ENCODE measurements around the gene CD81. TPM values are rescaled to one million over a fixed set of nuclear protein-coding genes. Genes with fewer than 3 reads are reported as not detected.
"Not testable (repeated sequence)": the region's sequence is repeated elsewhere in the genome, so short reads cannot be mapped to it uniquely, and the experiment has no call there.

Gene CD81
- total RNA-seq, 6 donors from 2014 or later: 398 to 1,053 (median 787) TPM

DNA sequence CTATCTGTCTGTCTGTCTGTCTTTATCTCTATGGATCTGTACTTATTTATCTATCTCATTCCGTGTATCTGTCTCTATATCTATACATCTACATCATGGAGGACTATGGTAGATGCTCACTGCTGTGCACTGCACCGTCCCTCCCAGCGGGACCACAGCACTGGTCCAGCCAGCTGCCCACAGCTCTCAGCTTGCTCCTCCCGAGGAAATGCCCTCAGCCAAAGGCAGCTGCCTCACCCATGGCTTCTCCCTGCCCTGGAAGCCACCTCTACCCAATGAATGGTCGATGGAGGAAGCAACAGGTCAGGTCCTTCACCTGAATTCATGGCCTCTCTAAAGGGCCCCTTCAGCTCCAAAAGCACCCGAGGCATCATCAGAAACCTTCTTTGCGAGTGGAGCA, 14.7 kb upstream of the CD81 start:
- H3K4me1 ChIP-seq: peaks cover 6 to 15% (median 9%) of the 10 kb centered on the region in 4 donors
- WGBS, 2 donors: 83 to 89% methylated on average over 7 of the region's 7 CpGs
- H3K27ac ChIP-seq: no peak overlapping the region
- no peak overlapping the region for H3K4me3 ChIP-seq
- no peak for TF ChIP-seq POLR2A (IDR thresholded peaks at IDR 0.05)
- no peaks in the 10 kb centered on the region for H3K9me3 ChIP-seq
- no peak for ATAC-seq (ENCODE audit: low FRiP score in 2 of 2)
- no peaks in the 10 kb centered on the region for H3K27me3 ChIP-seq
- H3K36me3 ChIP-seq: no peaks in the 10 kb centered on the region
- DNase-seq: no peak

DNA sequence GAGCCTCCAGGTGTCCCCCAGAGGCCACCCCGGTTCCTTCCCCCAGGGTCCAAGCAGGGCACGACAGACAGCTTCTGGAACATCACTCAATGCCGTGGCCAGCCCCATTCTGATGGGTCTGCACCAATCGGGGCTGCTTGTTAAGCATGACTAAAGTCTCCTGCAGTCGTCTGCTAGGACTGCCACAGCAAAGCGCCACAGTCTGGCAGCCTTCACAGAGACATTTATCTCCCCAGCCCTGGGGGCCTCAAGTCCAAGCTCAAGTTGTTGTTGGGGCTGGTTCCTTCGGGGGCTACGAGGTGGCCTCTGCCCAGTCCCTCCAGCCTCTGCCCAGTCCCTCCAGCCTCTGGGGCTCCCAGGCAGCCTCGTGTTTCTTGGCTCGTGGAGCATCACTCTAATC, 14.0 kb upstream of the CD81 start:
- Histone ChIP-seq H3K27me3 (no peaks in the 10 kb centered on the region), H3K36me3 (no peaks in the 10 kb centered on the region), H3K4me1 (peaks cover 6 to 15% (median 9%) of the 10 kb centered on the region in 4 donors), H3K4me3 (no peak overlapping the region), H3K27ac (no peak overlapping the region), H3K9me3 (no peaks in the 10 kb centered on the region)
- ATAC-seq (ENCODE audit: low FRiP score in 2 of 2): no peak
- DNase-seq: no peak
- TF ChIP-seq CTCF (IDR thresholded peaks at IDR 0.05) (no peak), POLR2AphosphoS5 (IDR thresholded peaks at IDR 0.05) (no peak), EP300 (IDR thresholded peaks at IDR 0.05) (no peak), POLR2A (IDR thresholded peaks at IDR 0.05) (no peak)
- WGBS, 2 donors: 76 to 85% methylated on average over 2 to 10 of the region's 10 CpGs

- peaks cover 6 to 15% (median 9%) of the 10 kb centered on the region in 4 donors for H3K4me1 ChIP-seq
- DNase-seq (no peak), ATAC-seq (ENCODE audit: low FRiP score in 2 of 2) (no peak)
- no peak overlapping the region for H3K27ac ChIP-seq
- H3K4me3 ChIP-seq: no peak overlapping the region
- no peaks in the 10 kb centered on the region for H3K9me3 ChIP-seq
- TF ChIP-seq CTCF (IDR thresholded peaks at IDR 0.05) (no peak), EP300 (IDR thresholded peaks at IDR 0.05) (no peak), POLR2AphosphoS5 (IDR thresholded peaks at IDR 0.05) (no peak), POLR2A (IDR thresholded peaks at IDR 0.05) (no peak)
- WGBS, 2 donors: 93% methylated on average over 14 to 15 of the region's 15 CpGs
- no peaks in the 10 kb centered on the region for H3K27me3 ChIP-seq
- no peaks in the 10 kb centered on the region for H3K36me3 ChIP-seq
These were observed 13.3 kb upstream of the CD81 start for GRCh38 chr11:2363577-2364370.

DNA sequence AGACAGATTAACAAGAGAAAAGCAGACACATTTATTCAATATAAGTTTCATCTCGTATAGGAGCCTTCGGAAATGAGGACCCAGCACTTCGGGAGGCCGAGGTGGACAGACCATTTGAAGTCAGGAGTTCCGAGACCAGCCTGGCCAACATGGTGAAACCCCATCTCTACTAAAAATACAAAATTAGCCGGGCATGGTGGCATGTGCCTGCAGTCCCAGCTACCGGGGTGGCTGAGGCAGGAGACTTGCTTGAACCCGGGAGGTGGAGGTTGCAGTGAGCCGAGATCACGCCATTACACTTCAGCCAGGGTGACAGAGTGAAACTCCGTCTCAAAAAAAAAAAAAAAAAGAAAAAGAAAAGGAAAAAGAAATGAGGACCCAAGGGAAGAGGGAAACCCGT, 12.7 kb upstream of the CD81 start:
- H3K9me3 ChIP-seq; H3K36me3 ChIP-seq; DNase-seq; H3K4me3 ChIP-seq; ATAC-seq (ENCODE audit: low FRiP score in 2 of 2); H3K27ac ChIP-seq; H3K27me3 ChIP-seq: not testable (repeated sequence)
- 94% methylated on average over 12 of the region's 12 CpGs for WGBS, 2 donors
- peaks cover 6 to 15% (median 9%) of the 10 kb centered on the region in 4 donors for H3K4me1 ChIP-seq

DNA sequence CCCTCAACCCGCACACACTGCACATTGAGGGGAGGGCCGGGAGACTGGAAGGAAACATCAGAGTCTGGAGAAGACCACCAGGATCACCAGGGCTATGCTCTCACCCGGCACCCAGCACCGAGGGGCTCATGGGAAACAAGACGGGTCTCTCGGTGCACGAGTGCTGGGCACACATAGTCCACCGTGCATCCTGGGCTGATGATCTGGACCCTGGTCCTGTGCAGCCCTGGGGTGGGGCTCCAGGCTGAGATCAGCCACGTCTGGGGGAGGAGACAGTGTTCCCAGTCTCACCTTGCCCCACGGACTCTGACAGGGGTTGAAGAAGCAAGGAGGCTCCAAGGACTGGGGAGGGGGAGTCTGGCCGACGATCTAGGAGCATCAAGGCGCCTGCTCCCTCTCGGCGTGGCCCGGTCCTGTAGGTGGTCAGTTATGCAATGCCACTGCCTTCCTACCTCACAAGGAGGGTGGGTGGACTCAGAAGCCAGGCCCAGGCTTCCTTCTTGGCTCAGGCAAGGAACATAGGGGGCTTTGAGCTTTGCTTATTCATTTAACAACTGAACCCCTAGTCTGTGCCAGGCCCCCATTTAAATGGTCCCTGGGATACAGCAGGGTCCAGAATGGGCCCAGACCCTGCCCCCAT, 11.4 kb upstream of the CD81 start:
- Histone ChIP-seq H3K9me3 (no peaks in the 10 kb centered on the region), H3K4me3 (no peak overlapping the region), H3K27ac (no peak overlapping the region), H3K36me3 (no peaks in the 10 kb centered on the region), H3K27me3 (no peaks in the 10 kb centered on the region), H3K4me1 (peaks cover 6 to 15% (median 9%) of the 10 kb centered on the region in 4 donors)
- ATAC-seq (ENCODE audit: low FRiP score in 2 of 2): peak in 1 of 2 donors; percentile 4
- WGBS, 2 donors: 85 to 100% methylated on average over 5 to 16 of the region's 16 CpGs
- TF ChIP-seq EP300 (IDR thresholded peaks at IDR 0.05) (no peak), POLR2AphosphoS5 (IDR thresholded peaks at IDR 0.05) (no peak)
- no peak for DNase-seq

DNA sequence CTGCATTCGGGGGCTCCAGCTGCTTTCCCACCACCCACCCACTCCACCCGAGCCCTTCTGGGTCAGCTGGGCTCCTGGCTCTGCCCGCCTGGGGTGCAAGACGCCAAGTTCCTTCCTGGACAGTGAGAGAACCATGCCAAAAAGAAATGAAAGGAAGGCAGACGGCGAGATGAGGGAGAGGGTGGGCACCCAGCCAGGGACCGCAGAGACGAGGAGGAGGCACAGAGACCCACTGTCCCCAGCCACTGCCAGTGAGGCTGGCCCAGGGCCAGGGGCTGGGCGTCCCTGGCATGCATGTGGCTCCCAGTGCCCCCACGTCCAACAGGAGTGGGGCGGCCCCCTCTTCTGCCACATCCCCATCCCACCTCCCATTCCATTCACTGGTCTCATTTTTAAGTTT, 10.8 kb upstream of the CD81 start:
- ATAC-seq (ENCODE audit: low FRiP score in 2 of 2) (no peak), DNase-seq (no peak)
- Histone ChIP-seq H3K9me3 (no peaks in the 10 kb centered on the region), H3K36me3 (no peaks in the 10 kb centered on the region), H3K4me1 (peaks cover 6 to 15% (median 9%) of the 10 kb centered on the region in 4 donors), H3K4me3 (no peak overlapping the region), H3K27ac (no peak overlapping the region), H3K27me3 (no peaks in the 10 kb centered on the region)
- no peak for TF ChIP-seq POLR2A (IDR thresholded peaks at IDR 0.05)
- TF ChIP-seq EP300 (IDR thresholded peaks at IDR 0.05): no peak
- no peak for TF ChIP-seq POLR2AphosphoS5 (IDR thresholded peaks at IDR 0.05)
- WGBS, 2 donors: 14 to 27% methylated on average over 8 to 11 of the region's 11 CpGs

Measured in upper lobe of left lung (tissue), 6 donors.